Transverse colon (tissue), 4 donors: ENCODE measurements around the gene LRRC32.

Experiments
- CTCF ChIP-seq, 5 experiments: fragments of 200-600 bp in 3 of 5; fragments of 450-650 bp in 2 of 5; sonication (generic) in 3 of 5; IDR thresholded peaks; 1 replicate in 2 of 5; 2 replicates in 3 of 5; pipeline ENCODE4 v1.5.1; 2016 to 2017; ENCODE audit warnings: antibody characterized with exemption in 5 of 5, inconsistent platforms in 3 of 5, mild to moderate bottlenecking in 2 of 5, moderate library complexity in 1 of 5
- EP300 ChIP-seq: sonication (generic); formaldehyde crosslinking; IDR thresholded peaks from one replicate; pipeline ENCODE4 v1.6.1; 2017; ENCODE audit warnings: antibody characterized with exemption, low read depth
- POLR2A ChIP-seq: fragments of 450-650 bp; IDR thresholded peaks from one replicate; pipeline ENCODE4 v1.6.1; 2016; ENCODE audit warnings: antibody characterized with exemption, mild to moderate bottlenecking, moderate library complexity
- POLR2AphosphoS5 ChIP-seq, 3 donors: sonication (generic); formaldehyde crosslinking; IDR thresholded peaks; one replicate each; pipeline ENCODE4 v1.6.1; 2016; ENCODE audit warnings: antibody characterized with exemption in 3 of 3

DNA sequence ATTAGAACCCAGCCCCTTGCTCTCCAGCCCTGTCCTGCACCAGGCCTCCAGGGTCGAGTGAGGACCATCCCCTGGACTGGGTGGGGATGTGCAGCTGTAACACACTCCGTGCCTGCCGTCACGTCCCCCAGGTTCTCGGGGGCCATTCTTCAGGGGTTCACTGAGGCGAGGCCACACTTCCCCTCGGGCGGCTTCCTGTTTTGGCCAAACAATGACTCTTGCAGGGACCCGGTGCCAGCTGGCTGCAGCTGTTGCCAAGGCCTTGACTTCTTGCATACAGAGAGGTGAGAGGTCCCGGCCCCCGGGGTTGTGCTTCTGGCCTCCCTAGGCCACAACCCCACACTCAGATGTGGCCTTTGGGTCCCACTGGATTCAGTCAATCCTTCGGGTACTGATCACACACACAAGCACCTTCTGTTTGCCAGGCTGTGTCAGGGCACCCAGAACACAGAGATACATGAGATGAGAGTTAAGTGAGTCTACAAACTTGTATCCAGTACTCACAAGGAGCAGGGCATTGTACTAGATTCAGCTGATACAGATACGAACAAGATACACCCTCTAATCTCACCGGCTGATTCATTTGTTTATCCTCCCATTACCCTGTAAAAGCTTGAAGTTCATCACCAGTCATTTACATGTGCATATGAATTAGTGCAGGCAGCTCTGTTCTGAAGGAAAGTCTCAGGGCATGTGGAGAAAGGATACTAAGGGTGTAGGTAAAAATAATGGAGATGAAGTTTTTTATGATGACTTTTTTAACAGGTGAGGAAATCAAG is 32.9 kb downstream of the LRRC32 start:
- no peak for TF ChIP-seq EP300
- TF ChIP-seq POLR2AphosphoS5 (IDR thresholded peaks at IDR 0.05) = no peak
- no peak for TF ChIP-seq CTCF (IDR thresholded peaks at IDR 0.05)
- no peak for TF ChIP-seq POLR2A
